ENCODE results near the gene AAGAB. TPM values are rescaled to one million over a fixed set of nuclear protein-coding genes. Genes with fewer than 3 reads are reported as not detected.

AAGAB gene
- total RNA-seq, 1 experiment from 2014 or later, result 56.5 TPM

DNA sequence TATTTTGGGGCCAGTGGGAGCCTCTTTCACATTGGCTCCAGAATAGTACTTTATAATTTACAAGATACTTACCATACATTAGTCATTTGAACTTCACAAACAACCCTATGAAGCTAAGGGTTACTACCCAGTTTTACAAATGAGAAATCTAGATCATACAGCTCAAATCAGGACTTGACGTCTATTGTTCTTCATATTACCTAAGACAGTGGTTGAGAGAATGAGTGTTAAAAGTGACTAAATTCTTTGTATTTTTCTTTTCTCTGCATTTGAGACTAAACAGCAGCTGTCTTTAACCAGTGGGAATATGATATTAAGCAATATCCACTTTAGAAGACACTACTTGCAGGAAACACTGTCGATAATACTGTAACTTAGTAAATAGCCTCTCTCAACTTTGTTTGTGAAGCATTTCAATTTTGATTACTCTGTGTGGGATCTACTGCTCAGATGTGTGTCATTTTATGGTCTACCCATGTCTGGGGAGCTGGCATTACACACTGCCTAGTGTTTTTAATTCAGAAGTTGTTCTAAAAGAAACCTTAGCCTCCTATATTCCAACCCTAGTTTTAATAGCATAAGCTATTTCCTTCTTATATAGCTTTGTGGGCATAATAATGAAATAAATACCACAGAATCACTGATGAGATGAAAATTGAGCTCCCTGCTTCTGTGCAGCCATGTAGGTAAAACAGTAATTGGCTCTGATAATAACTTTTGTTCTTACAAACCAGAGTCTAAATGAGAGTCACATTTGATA lies 46.0 kb upstream of the AAGAB start:
- no TSS peak for BruUV-seq (replicated peaks)
- Histone ChIP-seq H3K4me1 (replicated peaks; ENCODE audit: insufficient read depth) (no peaks in the 10 kb centered on the region), H3K9me3 (ENCODE audit: insufficient read depth, low read depth) (no peaks in the 10 kb centered on the region), H3K4me2 (no peak overlapping the region), H3K36me3 (ENCODE audit: low read depth) (no peaks in the 10 kb centered on the region), H4K20me1 (ENCODE audit: insufficient read depth) (no peaks in the 10 kb centered on the region), H3K9me2 (ENCODE audit: insufficient read depth) (no peaks in the 10 kb centered on the region), H3K27me3 (ENCODE audit: insufficient read depth, low read depth) (no peaks in the 10 kb centered on the region), H3K79me2 (ENCODE audit: low read depth) (no peaks in the 10 kb centered on the region), H3K4me3 (no peak overlapping the region), H2AFZ (no peak overlapping the region), H3F3A (ENCODE audit: insufficient read depth, low read depth) (no peaks in the 10 kb centered on the region), H3K27ac (no peak overlapping the region)
- ChIA-PET CTCF (interaction anchor here (0.5 to 0.7 kb wide), 5 partner anchors 234 to 861 kb away, joined by 3 to 8 read pairs (median 4); no protein-coding TSS in a partner anchor), POLR2A (ENCODE audit: unreplicated experiment) (no interaction called here)
- TF ChIP-seq, protein P1, sequence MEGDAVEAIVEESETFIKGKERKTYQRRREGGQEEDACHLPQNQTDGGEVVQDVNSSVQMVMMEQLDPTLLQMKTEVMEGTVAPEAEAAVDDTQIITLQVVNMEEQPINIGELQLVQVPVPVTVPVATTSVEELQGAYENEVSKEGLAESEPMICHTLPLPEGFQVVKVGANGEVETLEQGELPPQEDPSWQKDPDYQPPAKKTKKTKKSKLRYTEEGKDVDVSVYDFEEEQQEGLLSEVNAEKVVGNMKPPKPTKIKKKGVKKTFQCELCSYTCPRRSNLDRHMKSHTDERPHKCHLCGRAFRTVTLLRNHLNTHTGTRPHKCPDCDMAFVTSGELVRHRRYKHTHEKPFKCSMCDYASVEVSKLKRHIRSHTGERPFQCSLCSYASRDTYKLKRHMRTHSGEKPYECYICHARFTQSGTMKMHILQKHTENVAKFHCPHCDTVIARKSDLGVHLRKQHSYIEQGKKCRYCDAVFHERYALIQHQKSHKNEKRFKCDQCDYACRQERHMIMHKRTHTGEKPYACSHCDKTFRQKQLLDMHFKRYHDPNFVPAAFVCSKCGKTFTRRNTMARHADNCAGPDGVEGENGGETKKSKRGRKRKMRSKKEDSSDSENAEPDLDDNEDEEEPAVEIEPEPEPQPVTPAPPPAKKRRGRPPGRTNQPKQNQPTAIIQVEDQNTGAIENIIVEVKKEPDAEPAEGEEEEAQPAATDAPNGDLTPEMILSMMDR (conservative IDR thresholded peaks at IDR 0.05), result no peak
- DNase-seq, result no peak
- intact Hi-C loops (cut with micrococcal nuclease; ENCODE audit: unreplicated experiment), result loop anchor here (5.0 to 10.0 kb wide), 5 partner anchors 98 to 448 kb away; partner anchors contain the start of gene SMAD3

GRCh38 chr15:67296684-67297083 lies 42.2 kb upstream of the AAGAB start:
- Histone ChIP-seq H3F3A (ENCODE audit: insufficient read depth, low read depth) (no peaks in the 10 kb centered on the region), H3K9me3 (ENCODE audit: insufficient read depth, low read depth) (no peaks in the 10 kb centered on the region), H3K4me1 (replicated peaks; ENCODE audit: insufficient read depth) (no peaks in the 10 kb centered on the region), H3K79me2 (ENCODE audit: low read depth) (no peaks in the 10 kb centered on the region), H3K4me3 (no peak overlapping the region), H3K27me3 (ENCODE audit: insufficient read depth, low read depth) (no peaks in the 10 kb centered on the region), H3K9me2 (ENCODE audit: insufficient read depth) (no peaks in the 10 kb centered on the region), H2AFZ (no peak overlapping the region), H3K36me3 (ENCODE audit: low read depth) (no peaks in the 10 kb centered on the region), H3K4me2 (no peak overlapping the region), H4K20me1 (ENCODE audit: insufficient read depth) (no peaks in the 10 kb centered on the region), H3K27ac (no peak overlapping the region)
- no TSS peak for BruUV-seq (replicated peaks)
- TF ChIP-seq EZH2 (IDR thresholded peaks at IDR 0.05; ENCODE audit: low read depth), result no peak
- TF ChIP-seq, protein P1 (conservative IDR thresholded peaks at IDR 0.05), result no peak
- intact Hi-C loops (cut with micrococcal nuclease; ENCODE audit: unreplicated experiment), result no loop called here
- no peak for DNase-seq
- POLR2A ChIA-PET (ENCODE audit: unreplicated experiment), result no interaction called here
- CTCF ChIA-PET, result no interaction called here

DNA sequence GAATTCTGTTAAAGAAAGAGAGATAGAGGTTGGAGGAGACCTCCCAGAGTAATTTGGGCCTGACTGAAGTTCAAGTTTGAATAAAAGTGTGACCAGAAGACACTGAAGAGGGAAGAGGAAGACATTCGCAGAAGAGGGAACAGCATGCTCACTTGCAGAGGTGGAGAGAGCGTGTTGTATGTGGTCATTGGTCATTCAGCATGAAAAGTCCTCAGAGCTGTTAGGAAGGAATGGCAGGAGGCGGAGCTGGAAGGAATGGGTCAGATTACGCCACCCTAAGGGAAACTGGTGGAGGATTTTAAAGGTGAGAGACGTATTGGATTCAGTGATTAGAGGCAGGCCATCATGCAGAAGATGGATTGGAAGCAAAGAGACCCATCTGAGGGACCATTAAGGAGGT lies 41.7 kb upstream of the AAGAB start:
- Histone ChIP-seq H3K79me2 (ENCODE audit: low read depth) (no peaks in the 10 kb centered on the region), H3K4me1 (replicated peaks; ENCODE audit: insufficient read depth) (no peaks in the 10 kb centered on the region), H2AFZ (no peak overlapping the region), H3K36me3 (ENCODE audit: low read depth) (no peaks in the 10 kb centered on the region), H3K9me2 (ENCODE audit: insufficient read depth) (no peaks in the 10 kb centered on the region), H3F3A (ENCODE audit: insufficient read depth, low read depth) (no peaks in the 10 kb centered on the region), H3K4me3 (no peak overlapping the region), H3K4me2 (no peak overlapping the region), H3K27me3 (ENCODE audit: insufficient read depth, low read depth) (no peaks in the 10 kb centered on the region), H3K27ac (no peak overlapping the region), H4K20me1 (ENCODE audit: insufficient read depth) (no peaks in the 10 kb centered on the region), H3K9me3 (ENCODE audit: insufficient read depth, low read depth) (no peaks in the 10 kb centered on the region)
- CTCF ChIA-PET, result no interaction called here
- no peak for DNase-seq
- TF ChIP-seq, protein P1 (conservative IDR thresholded peaks at IDR 0.05), result no peak
- no peak for TF ChIP-seq EZH2 (IDR thresholded peaks at IDR 0.05; ENCODE audit: low read depth)
- POLR2A ChIA-PET (ENCODE audit: unreplicated experiment), result no interaction called here
- BruUV-seq (replicated peaks), result no TSS peak
- intact Hi-C loops (cut with micrococcal nuclease; ENCODE audit: unreplicated experiment), result no loop called here

All from PC-9 (cell line).